ENCODE data around the gene FRAS1.

FRAS1 gene

GRCh38 chr4:78372355-78372988, 315.3 kb downstream of the FRAS1 start:
- 0 out of 2 replicates have a peak, but pooled peaks cover 2% of the 10 kb centered on the region for H3K36me3 ChIP-seq (ENCODE audit: insufficient read depth, low read length)
- no peaks in the 10 kb centered on the region for H3K9me3 ChIP-seq (ENCODE audit: control insufficient read depth, insufficient read depth, low read length)
- H3K9ac ChIP-seq (ENCODE audit: low read depth, low read length) = no peak overlapping the region
- H3K4me1 ChIP-seq (ENCODE audit: insufficient read depth, low read length) = peaks cover 16% of the 10 kb centered on the region; the same call in 1 of the 2 replicates

- H3K9ac ChIP-seq (ENCODE audit: low read depth, low read length) = no peak overlapping the region
- no peaks in the 10 kb centered on the region for H3K4me1 ChIP-seq (ENCODE audit: insufficient read depth, low read length)
- H3K36me3 ChIP-seq (ENCODE audit: insufficient read depth, low read length) = 0 out of 2 replicates have a peak, but pooled peaks cover 2% of the 10 kb centered on the region
- H3K9me3 ChIP-seq (ENCODE audit: control insufficient read depth, insufficient read depth, low read length) = no peaks in the 10 kb centered on the region
Measured at GRCh38 chr4:78377555-78377954, 320.4 kb downstream of the FRAS1 start.

- Histone ChIP-seq H3K9ac (ENCODE audit: low read depth, low read length) (no peak overlapping the region), H3K36me3 (ENCODE audit: insufficient read depth, low read length) (0 out of 2 replicates have a peak, but pooled peaks cover 2% of the 10 kb centered on the region)
Measured at GRCh38 chr4:78379040-78379439, 321.9 kb downstream of the FRAS1 start.

GRCh38 chr4:78379991-78380729, 323.0 kb downstream of the FRAS1 start:
- H3K9me3 ChIP-seq (ENCODE audit: control insufficient read depth, insufficient read depth, low read length) = no peaks in the 10 kb centered on the region
- no peak overlapping the region for H3K9ac ChIP-seq (ENCODE audit: low read depth, low read length)
- 0 out of 2 replicates have a peak, but pooled peaks cover 2% of the 10 kb centered on the region for H3K36me3 ChIP-seq (ENCODE audit: insufficient read depth, low read length)
- H3K4me1 ChIP-seq (ENCODE audit: insufficient read depth, low read length) = no peaks in the 10 kb centered on the region

More at GRCh38 chr4:78379040-78379439, 321.9 kb downstream of the FRAS1 start:
- H3K4me1 ChIP-seq (ENCODE audit: insufficient read depth, low read length) = no peaks in the 10 kb centered on the region
- H3K9me3 ChIP-seq (ENCODE audit: control insufficient read depth, insufficient read depth, low read length) = no peaks in the 10 kb centered on the region

- Histone ChIP-seq H3K36me3 (ENCODE audit: insufficient read depth, low read length) (no peaks in the 10 kb centered on the region), H3K9me3 (ENCODE audit: control insufficient read depth, insufficient read depth, low read length) (no peaks in the 10 kb centered on the region), H3K9ac (ENCODE audit: low read depth, low read length) (no peak overlapping the region), H3K4me1 (ENCODE audit: insufficient read depth, low read length) (no peaks in the 10 kb centered on the region)
Measured at GRCh38 chr4:78386679-78387078, 329.6 kb downstream of the FRAS1 start.

GRCh38 chr4:78395642-78396041, 338.5 kb downstream of the FRAS1 start:
- Histone ChIP-seq H3K36me3 (ENCODE audit: insufficient read depth, low read length) (no peaks in the 10 kb centered on the region), H3K9ac (ENCODE audit: low read depth, low read length) (no peak overlapping the region), H3K9me3 (ENCODE audit: control insufficient read depth, insufficient read depth, low read length) (no peaks in the 10 kb centered on the region; the same call in 1 of the 2 replicates), H3K4me1 (ENCODE audit: insufficient read depth, low read length) (peaks cover 7% of the 10 kb centered on the region; the same call in 1 of the 2 replicates)

GRCh38 chr4:78396613-78397291, 339.6 kb downstream of the FRAS1 start:
- Histone ChIP-seq H3K9me3 (ENCODE audit: control insufficient read depth, insufficient read depth, low read length) (no peaks in the 10 kb centered on the region; the same call in 1 of the 2 replicates), H3K36me3 (ENCODE audit: insufficient read depth, low read length) (no peaks in the 10 kb centered on the region), H3K4me1 (ENCODE audit: insufficient read depth, low read length) (peaks cover 7% of the 10 kb centered on the region; the same call in 1 of the 2 replicates), H3K9ac (ENCODE audit: low read depth, low read length) (no peak overlapping the region)

DNA sequence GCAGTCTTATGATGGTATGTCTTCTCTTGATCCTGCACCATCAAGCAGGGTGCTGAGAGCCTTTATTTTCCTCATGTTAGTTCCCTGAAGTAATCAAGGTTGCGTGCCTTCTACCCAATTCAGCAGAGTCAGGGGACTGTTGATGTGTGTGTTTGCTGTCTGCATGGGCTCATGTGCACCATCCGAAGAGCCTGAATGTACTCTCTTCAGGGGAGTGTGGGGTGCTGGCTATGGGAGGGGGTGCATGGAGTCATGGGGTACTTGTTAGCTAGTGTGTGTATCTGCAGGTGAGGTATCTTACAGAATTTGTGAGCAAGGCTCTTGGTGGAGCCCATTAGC, 340.1 kb downstream of the FRAS1 start:
- H3K4me1 ChIP-seq (ENCODE audit: insufficient read depth, low read length) = peaks cover 7% of the 10 kb centered on the region; the same call in 1 of the 2 replicates
- H3K36me3 ChIP-seq (ENCODE audit: insufficient read depth, low read length) = no peaks in the 10 kb centered on the region
- no peak overlapping the region for H3K9ac ChIP-seq (ENCODE audit: low read depth, low read length)
- H3K9me3 ChIP-seq (ENCODE audit: control insufficient read depth, insufficient read depth, low read length) = no peaks in the 10 kb centered on the region; the same call in 1 of the 2 replicates

DNA sequence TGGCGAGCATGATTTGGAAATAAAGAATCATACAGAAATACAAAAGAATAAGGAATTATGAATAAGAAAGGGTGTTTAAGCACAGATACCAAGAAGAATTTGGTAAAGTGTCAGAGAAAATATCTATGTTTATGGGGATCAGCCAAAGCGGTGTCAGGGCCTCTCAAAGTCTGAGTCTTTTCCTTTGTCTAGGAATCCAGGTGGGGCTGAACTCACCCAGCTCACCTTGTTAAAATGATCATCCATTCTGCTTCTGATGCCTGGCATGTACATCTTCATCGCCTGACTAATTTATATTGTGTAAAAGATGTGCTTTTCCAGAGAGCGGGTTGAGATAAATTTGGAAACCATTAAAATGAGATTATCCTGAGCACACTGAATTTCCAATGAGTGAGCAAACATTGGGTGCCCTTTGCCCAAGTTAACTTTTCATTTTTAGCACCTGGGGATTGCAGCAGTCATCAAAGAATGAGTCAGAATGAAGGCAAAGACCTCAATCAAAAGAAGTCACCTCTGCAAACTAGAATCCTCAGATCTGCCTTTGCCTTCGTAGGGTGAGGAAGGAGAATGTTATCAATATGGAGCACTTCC, 352.6 kb downstream of the FRAS1 start:
- Histone ChIP-seq H3K9me3 (ENCODE audit: control insufficient read depth, insufficient read depth, low read length) (no peaks in the 10 kb centered on the region), H3K36me3 (ENCODE audit: insufficient read depth, low read length) (no peaks in the 10 kb centered on the region), H3K4me1 (ENCODE audit: insufficient read depth, low read length) (no peaks in the 10 kb centered on the region), H3K9ac (ENCODE audit: low read depth, low read length) (no peak overlapping the region)

- H3K36me3 ChIP-seq (ENCODE audit: insufficient read depth, low read length) = no peaks in the 10 kb centered on the region
- no peaks in the 10 kb centered on the region for H3K4me1 ChIP-seq (ENCODE audit: insufficient read depth, low read length)
- no peaks in the 10 kb centered on the region for H3K9me3 ChIP-seq (ENCODE audit: control insufficient read depth, insufficient read depth, low read length)
- no peak overlapping the region for H3K9ac ChIP-seq (ENCODE audit: low read depth, low read length)
Measured at GRCh38 chr4:78410225-78410624, 353.1 kb downstream of the FRAS1 start.

- H3K9me3 ChIP-seq (ENCODE audit: control insufficient read depth, insufficient read depth, low read length) = no peaks in the 10 kb centered on the region
- no peak overlapping the region for H3K9ac ChIP-seq (ENCODE audit: low read depth, low read length)
- no peaks in the 10 kb centered on the region for H3K36me3 ChIP-seq (ENCODE audit: insufficient read depth, low read length)
- H3K4me1 ChIP-seq (ENCODE audit: insufficient read depth, low read length) = no peaks in the 10 kb centered on the region
Measured at GRCh38 chr4:78410676-78411075, 353.6 kb downstream of the FRAS1 start.

- H3K36me3 ChIP-seq (ENCODE audit: insufficient read depth, low read length) = no peaks in the 10 kb centered on the region
- no peaks in the 10 kb centered on the region for H3K9me3 ChIP-seq (ENCODE audit: control insufficient read depth, insufficient read depth, low read length)
Measured at GRCh38 chr4:78414116-78414515, 357.0 kb downstream of the FRAS1 start.

DNA sequence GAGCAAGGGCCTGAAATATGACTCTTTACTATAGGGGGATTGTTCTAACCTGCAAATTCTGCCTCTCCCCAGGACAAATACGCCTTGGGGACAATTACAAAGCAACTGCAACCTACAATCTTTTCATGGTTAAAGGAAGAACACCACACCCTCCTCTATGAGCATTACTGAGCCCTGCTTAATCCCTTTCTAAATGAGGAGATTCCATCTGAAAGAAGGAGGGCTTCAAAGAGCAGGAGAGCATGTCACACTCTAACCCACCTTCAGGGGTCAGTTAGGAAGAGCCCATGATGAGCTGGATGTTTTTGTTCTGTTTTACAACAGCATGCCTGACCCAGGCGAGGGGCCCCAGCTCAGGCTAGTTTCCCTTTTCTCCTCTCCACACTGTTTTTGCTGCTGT, 360.5 kb downstream of the FRAS1 start:
- no peak overlapping the region for H3K9ac ChIP-seq (ENCODE audit: low read depth, low read length)
- H3K9me3 ChIP-seq (ENCODE audit: control insufficient read depth, insufficient read depth, low read length) = no peaks in the 10 kb centered on the region
- H3K36me3 ChIP-seq (ENCODE audit: insufficient read depth, low read length) = no peaks in the 10 kb centered on the region; the same call in 1 of the 2 replicates
- peaks cover 10% of the 10 kb centered on the region for H3K4me1 ChIP-seq (ENCODE audit: insufficient read depth, low read length)

More at GRCh38 chr4:78414116-78414515, 357.0 kb downstream of the FRAS1 start:
- no peak overlapping the region for H3K9ac ChIP-seq (ENCODE audit: low read depth, low read length)
- peaks cover 10% of the 10 kb centered on the region for H3K4me1 ChIP-seq (ENCODE audit: insufficient read depth, low read length)

- Histone ChIP-seq H3K36me3 (ENCODE audit: insufficient read depth, low read length) (no peaks in the 10 kb centered on the region; the same call in 1 of the 2 replicates), H3K9ac (ENCODE audit: low read depth, low read length) (no peak overlapping the region), H3K4me1 (ENCODE audit: insufficient read depth, low read length) (peaks cover 10% of the 10 kb centered on the region), H3K9me3 (ENCODE audit: control insufficient read depth, insufficient read depth, low read length) (no peaks in the 10 kb centered on the region)
Measured at GRCh38 chr4:78418406-78418805, 361.3 kb downstream of the FRAS1 start.

Data from ES-I3 (cell line).